HG03025 (cell line): ENCODE results near the gene TBC1D1.

ENCODE experiments used
- ATAC-seq: cut with Tn5 transposase; IDR thresholded peaks from one replicate; pipeline ENCODE4 v1.9.1; 2021; ENCODE audit warnings: mild to moderate bottlenecking, moderate library complexity; ENCODE audit not compliant: unreplicated experiment, low FRiP score

Gene TBC1D1

DNA sequence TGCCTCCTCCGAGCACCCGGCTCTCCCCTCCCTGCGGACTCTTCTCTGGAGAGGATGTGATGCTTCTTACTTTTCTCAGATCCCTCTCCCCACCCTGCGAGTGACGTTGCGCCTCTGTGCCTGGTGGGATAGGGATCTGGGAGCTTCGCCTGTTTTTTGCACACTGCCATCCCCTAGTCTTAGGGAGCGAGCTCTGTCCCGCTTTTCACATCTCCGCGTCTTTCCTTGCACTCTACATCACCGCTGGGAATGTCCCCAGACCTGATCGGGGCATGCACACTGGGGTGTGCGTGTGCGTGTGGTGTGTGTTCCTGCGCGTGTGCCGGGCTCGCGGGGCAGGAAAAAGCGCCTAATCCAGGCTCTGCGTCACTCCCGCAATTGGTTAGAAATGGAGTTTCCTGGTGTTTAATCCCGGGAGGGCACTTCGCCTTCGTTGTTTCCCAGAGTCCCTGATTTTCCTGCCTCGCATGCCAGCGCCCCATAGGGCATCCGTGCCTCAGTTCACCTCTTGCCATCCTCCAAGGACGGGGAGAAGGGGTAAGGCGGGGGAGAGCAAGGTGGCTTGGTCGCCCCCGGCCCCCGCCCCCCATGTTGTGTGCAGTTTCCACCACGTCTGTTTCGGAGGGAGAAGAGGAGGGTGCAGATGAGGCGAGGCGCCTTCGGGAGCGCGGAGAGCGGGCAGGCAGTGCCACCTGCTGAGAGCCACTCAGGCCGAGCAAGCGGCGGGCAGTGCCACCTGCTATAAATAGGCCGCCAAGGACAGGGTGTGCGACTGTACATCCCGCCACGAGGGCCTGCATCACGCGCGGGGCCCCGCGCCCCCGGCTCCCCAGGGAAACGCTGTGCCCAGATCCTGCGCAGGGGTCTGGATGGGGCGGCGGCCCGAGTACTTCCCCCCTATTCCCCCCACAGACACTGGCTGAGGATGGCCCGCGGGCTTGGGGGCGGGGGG lies 759 bp upstream of the TBC1D1 start:
- no peak for ATAC-seq

DNA sequence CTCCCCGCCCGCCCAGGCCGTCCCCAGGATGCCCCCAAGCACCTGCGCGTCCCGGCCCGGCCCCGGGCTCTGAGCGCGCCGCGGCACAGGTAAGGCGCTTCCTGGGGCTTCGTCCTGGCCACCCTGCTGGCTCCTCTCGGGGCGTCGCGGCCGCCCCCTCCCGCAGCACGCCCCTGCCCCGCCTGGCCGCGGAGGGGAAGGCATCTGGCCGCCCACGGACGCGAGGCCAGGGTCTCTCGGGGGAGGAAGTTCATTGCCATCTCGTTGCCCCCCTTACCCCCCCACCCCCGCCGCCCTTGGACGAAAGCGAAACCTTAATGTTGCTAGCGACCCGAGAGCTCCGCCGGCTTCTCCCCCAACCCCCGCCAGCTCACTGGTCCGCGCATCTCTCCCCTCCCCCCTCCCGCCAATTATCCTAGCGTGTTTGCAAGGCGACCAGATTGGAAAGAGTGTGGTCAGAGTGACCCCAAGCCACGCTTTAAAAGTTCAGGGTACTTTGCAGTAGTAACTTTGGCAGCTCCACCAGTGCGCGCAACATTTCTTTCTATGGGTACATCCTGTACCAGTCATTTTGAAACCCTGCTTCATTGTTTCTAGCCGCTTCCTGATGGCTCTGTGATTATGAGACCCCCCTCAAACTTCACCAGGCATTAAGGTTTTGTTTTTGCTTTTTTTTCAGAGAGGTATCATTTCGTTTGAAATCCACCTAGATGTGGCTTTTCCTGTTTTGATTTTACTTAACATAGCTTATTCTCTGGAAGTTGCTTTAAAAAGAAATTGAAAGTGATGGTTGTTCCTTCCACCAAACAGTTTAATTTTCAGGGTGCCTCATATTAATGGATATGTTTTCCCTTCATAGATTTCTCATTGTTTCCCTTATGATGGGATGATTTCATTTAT lies 626 bp downstream of the TBC1D1 start:
- peak; percentile 42 for ATAC-seq

GRCh38 chr4:37892641-37893040 lies 1.8 kb downstream of the TBC1D1 start:
- ATAC-seq = peak; percentile 60

DNA sequence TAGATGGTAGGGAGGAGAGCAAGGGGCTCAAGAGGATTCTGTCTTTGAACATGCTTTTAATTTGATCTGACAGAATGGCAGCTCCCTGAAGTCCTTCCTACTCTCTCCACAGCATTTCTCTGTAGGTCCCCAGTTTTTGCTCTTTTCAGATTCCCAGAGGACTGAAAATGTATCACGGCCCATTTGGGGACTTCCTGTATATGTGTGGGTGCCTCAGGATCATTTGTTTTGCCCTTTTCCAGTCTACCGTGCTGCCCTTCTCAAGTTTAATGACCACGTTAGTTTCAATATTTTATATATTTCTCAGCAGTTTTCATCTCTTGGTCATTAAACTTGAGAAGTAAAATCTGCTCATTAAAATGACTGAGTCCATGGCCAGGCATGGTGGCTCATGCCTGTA lies 2.3 kb downstream of the TBC1D1 start:
- ATAC-seq = no peak

- ATAC-seq = no peak
Observed at GRCh38 chr4:37895271-37895670, 4.4 kb downstream of the TBC1D1 start.

DNA sequence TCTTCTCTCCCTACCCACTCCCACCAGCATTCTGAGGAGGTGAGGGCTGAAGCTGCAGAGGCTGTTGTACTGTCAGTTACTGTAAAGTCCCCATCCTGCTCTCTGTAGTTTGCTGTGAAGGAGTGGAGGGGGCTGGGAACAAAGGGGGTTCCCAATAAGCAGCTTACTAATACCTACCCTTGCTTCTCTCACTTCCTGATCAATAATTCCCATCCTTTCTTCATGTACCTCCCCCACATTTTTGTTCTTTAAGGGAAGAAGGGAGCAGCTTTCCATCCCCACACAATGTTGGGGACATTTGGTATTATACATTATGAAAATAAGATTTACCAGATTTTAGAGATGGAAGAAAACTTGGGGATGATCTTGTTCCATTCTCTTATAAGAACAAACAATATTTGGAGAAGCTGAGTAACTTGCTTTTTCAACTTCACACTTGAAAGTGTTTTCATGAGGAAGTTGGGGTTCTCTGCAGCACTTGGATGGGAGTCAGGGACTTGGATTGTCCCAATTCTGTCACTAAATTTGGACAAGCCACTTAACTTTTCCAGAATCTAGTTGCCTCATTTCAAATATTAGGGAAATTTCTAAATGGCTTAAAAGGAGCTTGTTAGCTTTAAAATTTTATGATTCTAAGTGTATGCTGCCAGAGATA lies 5.4 kb downstream of the TBC1D1 start:
- no peak for ATAC-seq

- no peak for ATAC-seq
Observed at GRCh38 chr4:37902212-37902611, 11.3 kb downstream of the TBC1D1 start.

DNA sequence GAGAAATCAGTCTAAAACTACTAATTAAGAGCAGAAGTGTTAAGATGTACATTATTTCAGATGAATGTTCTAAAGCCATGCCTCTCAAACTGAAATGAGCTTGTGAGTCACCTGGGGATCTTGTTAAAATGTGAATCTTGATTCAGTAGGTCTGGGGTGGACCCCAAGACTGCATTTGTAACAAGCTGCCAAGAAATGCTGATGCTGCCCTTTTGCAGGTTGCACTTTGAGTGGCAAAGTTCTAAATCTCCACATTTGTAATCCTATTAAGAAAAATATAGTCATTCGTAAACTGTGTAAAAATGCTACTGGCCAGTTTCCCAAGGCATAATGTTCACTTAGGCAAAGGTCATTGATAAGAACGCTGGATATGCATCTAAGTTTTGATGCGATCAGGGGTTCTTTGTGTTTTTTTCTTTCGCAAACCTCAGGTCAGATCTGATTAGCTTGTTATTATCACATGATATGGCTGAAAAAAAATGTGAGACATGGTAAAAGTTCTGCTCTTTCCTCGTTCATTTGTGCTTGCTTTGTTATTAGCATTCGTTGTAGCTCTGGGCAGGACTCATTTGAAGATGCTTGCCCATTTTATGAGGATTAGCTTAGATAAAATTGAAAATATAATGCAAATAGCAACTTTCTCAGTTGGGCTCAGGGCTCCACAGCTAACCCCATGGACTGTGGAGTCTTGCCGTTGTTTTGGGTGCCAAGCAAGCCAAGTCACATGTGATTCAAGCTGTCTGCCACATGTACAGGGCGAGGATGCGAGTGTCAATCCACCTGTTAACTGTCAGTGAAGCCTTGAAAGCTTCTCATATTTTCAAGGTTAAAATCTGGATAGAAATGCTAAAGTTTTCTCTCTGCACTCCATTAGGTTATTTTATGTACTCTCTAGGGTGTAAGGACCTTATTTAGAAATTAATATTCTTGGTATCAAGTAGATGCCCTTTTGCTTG lies 12.1 kb downstream of the TBC1D1 start:
- ATAC-seq = no peak

GRCh38 chr4:37903901-37904300 lies 13.0 kb downstream of the TBC1D1 start:
- no peak for ATAC-seq

GRCh38 chr4:37904824-37905223 lies 13.9 kb downstream of the TBC1D1 start:
- ATAC-seq = no peak

DNA sequence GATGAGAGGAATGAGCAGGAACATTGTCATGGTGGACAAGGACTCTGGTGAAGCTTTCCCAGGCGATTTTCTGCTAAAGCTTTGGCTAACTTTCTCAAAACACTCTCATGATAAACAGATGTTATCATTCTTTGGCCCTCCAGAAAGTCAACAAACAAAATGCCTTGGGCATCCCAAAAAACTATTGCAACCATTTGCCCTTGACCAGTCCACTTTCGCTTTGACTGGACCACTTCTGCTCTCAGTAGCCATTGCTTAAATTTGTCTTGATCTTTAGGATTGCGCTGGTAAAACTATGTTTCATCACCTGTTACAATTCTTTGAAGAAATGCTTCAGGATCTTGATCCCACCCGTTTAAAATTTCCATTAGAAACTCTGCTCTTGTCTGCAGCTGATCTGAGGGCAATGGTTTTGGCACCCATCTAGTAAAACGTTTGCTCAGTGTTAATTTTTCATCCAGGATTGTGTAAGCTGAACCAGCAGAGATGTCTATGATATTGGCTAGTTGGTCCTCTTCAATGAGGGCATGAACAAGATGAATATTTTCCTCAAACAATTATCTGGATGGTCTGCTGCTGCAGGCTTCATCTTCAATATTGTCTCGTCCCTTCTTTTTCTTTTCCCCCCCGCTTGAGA lies 14.8 kb downstream of the TBC1D1 start:
- no peak for ATAC-seq

- ATAC-seq = no peak
Observed at GRCh38 chr4:37908488-37909331, 17.8 kb downstream of the TBC1D1 start.

DNA sequence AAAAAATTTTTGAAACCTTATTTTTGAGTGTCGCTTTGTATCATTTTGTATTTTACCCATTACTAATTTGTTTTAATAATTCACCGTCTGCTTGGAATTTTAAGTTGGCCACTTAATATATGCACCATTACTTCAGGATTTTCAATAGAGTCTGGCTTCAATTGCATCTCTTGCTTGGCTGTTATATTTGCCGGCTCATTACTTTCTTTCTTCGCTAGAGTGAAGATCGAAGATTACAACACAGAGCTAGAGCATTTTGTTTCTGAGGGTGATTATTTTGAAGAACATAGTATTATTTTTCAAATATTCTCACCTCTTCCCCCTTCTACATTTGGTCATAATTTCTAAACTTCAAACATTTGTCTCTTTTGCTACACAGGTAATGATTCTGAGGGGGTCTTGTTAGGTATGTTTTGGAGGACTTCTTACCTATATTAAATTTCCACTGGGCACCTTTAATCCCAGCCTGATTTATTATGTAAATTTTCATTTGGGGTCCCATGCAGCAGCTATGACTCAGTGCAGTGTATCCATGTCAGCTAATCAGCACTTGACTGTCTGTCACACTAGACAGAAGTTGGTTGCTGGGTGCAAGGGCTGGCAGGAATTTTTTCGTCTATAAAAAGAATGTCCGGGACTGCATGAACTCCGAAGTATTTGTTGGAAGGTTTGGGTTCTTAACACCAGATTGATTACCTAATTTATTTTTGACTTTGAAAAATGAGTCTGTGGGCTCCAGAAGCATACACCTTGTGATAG lies 18.6 kb downstream of the TBC1D1 start:
- no peak for ATAC-seq

DNA sequence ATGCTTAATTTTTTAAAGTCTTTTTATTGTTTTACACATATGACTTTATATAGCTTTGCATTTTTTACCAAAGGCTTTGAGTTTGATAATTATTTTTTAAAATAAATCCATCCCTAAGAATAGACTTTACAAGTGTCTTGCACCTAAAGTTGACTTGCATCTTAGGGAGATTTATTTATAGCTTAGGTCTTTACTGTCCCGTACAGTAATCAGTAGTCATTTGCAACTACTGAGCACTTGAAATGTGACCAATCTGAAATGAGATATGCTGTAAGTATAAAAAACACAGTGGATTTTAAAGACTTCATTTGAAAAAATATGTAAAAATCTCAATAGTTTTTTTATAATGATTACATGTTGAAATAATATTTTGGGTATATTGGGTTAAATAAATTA lies 19.2 kb downstream of the TBC1D1 start:
- no peak for ATAC-seq

DNA sequence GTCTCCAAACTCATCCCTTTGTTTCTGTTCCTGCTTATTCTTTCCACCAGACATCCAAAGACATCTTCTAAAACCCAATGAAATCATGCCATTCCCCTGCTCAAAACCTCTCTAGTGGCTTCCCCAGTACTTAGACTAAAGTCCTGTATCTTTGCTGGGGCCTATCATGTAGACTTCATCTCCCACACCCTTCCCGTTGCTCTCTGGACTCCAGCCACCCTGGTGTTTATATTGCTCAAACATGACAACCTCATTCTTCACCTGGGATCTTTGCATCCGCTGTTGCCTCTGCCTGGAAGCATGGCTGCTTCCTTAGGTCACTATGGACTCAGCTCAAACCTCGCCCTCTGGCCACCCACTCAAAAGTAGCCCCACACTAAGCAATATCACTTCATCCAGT lies 23.7 kb downstream of the TBC1D1 start:
- ATAC-seq = no peak

DNA sequence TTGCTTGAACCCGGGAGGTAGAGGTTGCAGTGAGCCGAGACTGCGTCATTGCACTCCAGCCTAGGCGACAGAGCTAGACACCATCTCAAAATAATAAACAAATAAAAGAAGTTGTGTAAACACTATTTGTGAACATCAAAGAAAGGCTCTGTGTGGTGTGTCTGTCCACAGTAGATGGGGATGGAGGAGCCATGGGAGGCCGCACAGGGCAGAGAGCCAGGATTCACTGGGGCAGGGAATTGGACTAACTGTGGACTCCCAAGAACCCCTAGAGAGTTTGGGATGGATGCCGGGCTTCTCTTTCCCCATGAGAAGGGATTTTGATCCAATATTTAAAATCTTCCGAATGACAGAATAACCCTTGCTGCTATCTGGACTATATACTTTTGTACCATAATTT lies 26.5 kb downstream of the TBC1D1 start:
- ATAC-seq = no peak

DNA sequence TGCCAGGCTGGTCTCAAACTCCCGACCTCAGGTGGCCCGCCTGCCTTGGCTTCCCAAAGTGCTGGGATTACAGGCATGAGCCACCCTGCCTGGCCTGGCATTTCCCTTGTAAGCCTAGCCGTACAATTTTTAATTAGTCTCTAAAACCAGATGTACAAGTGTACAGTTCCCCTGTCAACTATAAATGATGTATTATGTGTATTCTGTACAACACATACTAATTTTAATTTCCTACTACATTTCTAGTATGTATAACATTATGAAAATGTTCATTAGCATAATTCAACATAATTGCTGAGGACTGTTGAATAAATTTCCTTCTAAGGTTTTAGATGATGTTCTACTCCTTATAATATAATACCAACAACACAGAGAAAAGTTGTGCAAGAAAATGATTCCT lies 27.8 kb downstream of the TBC1D1 start:
- ATAC-seq = no peak

DNA sequence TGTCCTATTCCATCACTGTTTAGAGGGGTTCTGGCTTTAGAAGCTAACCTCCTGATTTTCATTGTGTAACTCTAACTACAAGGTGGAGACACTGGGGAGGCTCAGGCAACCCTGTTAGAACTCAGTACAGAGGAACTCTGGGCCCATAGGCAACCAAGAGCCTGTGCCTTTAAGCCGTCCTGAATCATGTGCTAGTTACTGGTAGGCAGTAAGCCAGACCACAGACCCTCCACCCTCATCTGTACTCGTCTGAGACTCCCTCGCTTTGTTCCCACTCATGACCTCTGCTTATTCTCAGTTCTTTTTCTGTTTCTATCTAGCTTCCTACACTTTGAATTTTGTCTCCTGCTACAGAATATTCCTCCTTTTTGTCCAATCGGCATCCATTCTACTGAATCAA lies 31.4 kb downstream of the TBC1D1 start:
- no peak for ATAC-seq
